CD4-positive, alpha-beta T cell treated with Interleukin-6 for 4 hours (primary cell): ENCODE results near the gene MAMDC2.
"Not testable (repeated sequence)": the region's sequence is repeated elsewhere in the genome, so short reads cannot be mapped to it uniquely, and the experiment has no call there.

Experiments
- DNase-seq: peaks from one replicate; pipeline ENCODE4 v3.0.0-alpha.2; 2020; ENCODE audit warnings: mixed read lengths

Gene MAMDC2

GRCh38 chr9:70217029-70217428, 173.4 kb downstream of the MAMDC2 start:
- DNase-seq, result no peak

GRCh38 chr9:70218767-70219166, 175.1 kb downstream of the MAMDC2 start:
- no peak for DNase-seq

GRCh38 chr9:70220216-70220615, 176.6 kb downstream of the MAMDC2 start:
- no peak for DNase-seq

GRCh38 chr9:70222354-70222753, 178.7 kb downstream of the MAMDC2 start:
- DNase-seq, result no peak

- DNase-seq, result no peak
Measured at GRCh38 chr9:70228118-70228517, 184.5 kb downstream of the MAMDC2 start.

- no peak for DNase-seq
Measured at GRCh38 chr9:70228611-70229010, 185.0 kb downstream of the MAMDC2 start.

GRCh38 chr9:70229026-70229425, 185.4 kb downstream of the MAMDC2 start:
- no peak for DNase-seq

- DNase-seq, result no peak
Measured at GRCh38 chr9:70229579-70229978, 185.9 kb downstream of the MAMDC2 start.

- no peak for DNase-seq
Measured at GRCh38 chr9:70232476-70232875, 188.8 kb downstream of the MAMDC2 start.

GRCh38 chr9:70234208-70234607, 190.6 kb downstream of the MAMDC2 start:
- not testable (repeated sequence) for DNase-seq

- DNase-seq, result not testable (repeated sequence)
Measured at GRCh38 chr9:70245952-70246351, 202.3 kb downstream of the MAMDC2 start.

GRCh38 chr9:70250221-70250620, 206.6 kb downstream of the MAMDC2 start:
- DNase-seq, result no peak

- no peak for DNase-seq
Measured at GRCh38 chr9:70255486-70255885, 211.8 kb downstream of the MAMDC2 start.

- DNase-seq, result no peak
Measured at GRCh38 chr9:70256123-70256551, 212.5 kb downstream of the MAMDC2 start.

- no peak for DNase-seq
Measured at GRCh38 chr9:70257502-70257901, 213.9 kb downstream of the MAMDC2 start.

- DNase-seq, result peak; percentile 38
Measured at GRCh38 chr9:70257991-70258691, 214.5 kb downstream of the MAMDC2 start.

- DNase-seq, result peak; percentile 90
Measured at GRCh38 chr9:70258692-70259511, 215.3 kb downstream of the MAMDC2 start, which contains the start of gene SMC5. Gene SMC5 (plus strand): TSS chr9:70258978. CDS start chr9:70259079, 101 bp downstream.

- DNase-seq, result no peak
Measured at GRCh38 chr9:70259512-70259802, 215.8 kb downstream of the MAMDC2 start.

GRCh38 chr9:70260007-70260443, 216.4 kb downstream of the MAMDC2 start:
- DNase-seq, result peak; percentile 3

GRCh38 chr9:70260606-70261005, 217.0 kb downstream of the MAMDC2 start:
- no peak for DNase-seq

- DNase-seq, result no peak
Measured at GRCh38 chr9:70261131-70261870, 217.7 kb downstream of the MAMDC2 start.

GRCh38 chr9:70262366-70262765, 218.7 kb downstream of the MAMDC2 start:
- DNase-seq, result no peak

- DNase-seq, result no peak
Measured at GRCh38 chr9:70262948-70263347, 219.3 kb downstream of the MAMDC2 start.

- DNase-seq, result no peak
Measured at GRCh38 chr9:70263421-70263820, 219.8 kb downstream of the MAMDC2 start.
